CD4-positive, CD25-positive, alpha-beta regulatory T cell (primary cell): ENCODE measurements around the gene TRIM2. TPM values are rescaled to one million over a fixed set of nuclear protein-coding genes. Genes with fewer than 3 reads are reported as not detected.

ENCODE experiments used
- ATAC-seq, 2 donors: fragments of 150-1000 bp; cut with Tn5 transposase; one replicate each; pipeline ENCODE4 v1.10.0; 2021; ENCODE audit warnings: low read depth in 2 of 2, moderate number of reproducible peaks in 2 of 2, moderate library complexity in 1 of 2
- DNase-seq, 3 donors: peaks; one replicate each; pipeline versions ENCODE4 v3.0.0 to v3.0.0-alpha.2; 2012 to 2022; ENCODE audit warnings: mixed read lengths in 1 of 3
- H3K27ac ChIP-seq: one replicate; pipeline ENCODE4 v1.7.0; 2013; ENCODE audit warnings: mild to moderate bottlenecking, low read length; ENCODE audit not compliant: insufficient read depth, poor library complexity, severe bottlenecking
- H3K27me3 ChIP-seq: one replicate; pipeline ENCODE4 v1.7.0; 2013; ENCODE audit warnings: low read length; ENCODE audit not compliant: control insufficient read depth, insufficient read depth
- H3K36me3 ChIP-seq: one replicate; pipeline ENCODE4 v1.7.0; 2013; ENCODE audit warnings: mild to moderate bottlenecking, low read length, moderate library complexity; ENCODE audit not compliant: control insufficient read depth, insufficient read depth
- H3K4me1 ChIP-seq: 2 replicates; pipeline ENCODE4 v1.7.0; 2013; ENCODE audit warnings: mild to moderate bottlenecking, low read length; ENCODE audit not compliant: insufficient read depth, control insufficient read depth, poor library complexity, severe bottlenecking
- H3K4me3 ChIP-seq: one replicate; pipeline ENCODE4 v1.7.0; 2013; ENCODE audit warnings: low read depth, mild to moderate bottlenecking, low read length, moderate library complexity
- H3K9me3 ChIP-seq, 2 experiments: 1 replicate in 1 of 2; 2 replicates in 1 of 2; pipeline ENCODE4 v1.7.0; 2013; ENCODE audit warnings: low read length in 2 of 2, mild to moderate bottlenecking in 1 of 2, moderate library complexity in 1 of 2; ENCODE audit not compliant: control insufficient read depth in 2 of 2
- H3K27ac Mint-ChIP-seq, 3 donors: one replicate each; pipeline ENCODE4 v1.8.0; 2020 to 2022; ENCODE audit warnings: mild to moderate bottlenecking in 3 of 3, mixed read lengths in 3 of 3, moderate library complexity in 2 of 3
- H3K27me3 Mint-ChIP-seq: one replicate; pipeline ENCODE4 v1.8.0; 2022; ENCODE audit warnings: mild to moderate bottlenecking, mixed read lengths
- H3K36me3 Mint-ChIP-seq: one replicate; pipeline ENCODE4 v1.8.0; 2020; ENCODE audit warnings: mixed read lengths
- H3K4me1 Mint-ChIP-seq, 4 donors: one replicate each; pipeline ENCODE4 v1.8.0; 2020 to 2022; ENCODE audit warnings: mixed read lengths in 4 of 4, mild to moderate bottlenecking in 1 of 4
- H3K4me3 Mint-ChIP-seq, 4 donors: one replicate each; pipeline ENCODE4 v1.8.0; 2020 to 2022; ENCODE audit warnings: mild to moderate bottlenecking in 4 of 4, mixed read lengths in 4 of 4, moderate library complexity in 3 of 4
- H3K9me3 Mint-ChIP-seq, 7 donors: one replicate each; pipeline ENCODE4 v1.8.0; 2020 to 2022; ENCODE audit warnings: mixed read lengths in 7 of 7, mild to moderate bottlenecking in 3 of 7, moderate library complexity in 2 of 7
- polyA plus RNA-seq, 4 donors: library from polyadenylated mRNA; unstranded; fragments of 300-500 nt; fragmentation: Illumina TruSeq; gene quantifications; one replicate each; pipeline ENCODE4 v1.2.3, GENCODE V29; 2021
- total RNA-seq: library from RNA; stranded (reverse); gene quantifications from one replicate; pipeline ENCODE4 v1.2.3, GENCODE V29; 2022

TRIM2 gene
- total and polyA plus RNA-seq, 5 donors from 2014 or later: 0.56 to 3.8 (median 1.0) TPM

- peaks cover 7 to 8% of the 10 kb centered on the region in 2 experiments for H3K9me3 ChIP-seq
- no peak overlapping the region for H3K4me3 ChIP-seq
- peaks cover 11% of the 10 kb centered on the region for H3K27me3 ChIP-seq
- no peak overlapping the region for H3K27ac ChIP-seq
- Mint-ChIP-seq H3K36me3 (no peaks in the 10 kb centered on the region), H3K27me3 (peaks cover 18% of the 10 kb centered on the region), H3K4me3 (no peak overlapping the region), H3K27ac (no peak overlapping the region), H3K9me3 (peaks cover 0 to 13% (median 0%) of the 10 kb centered on the region in 7 donors), H3K4me1 (no peaks in the 10 kb centered on the region)
- no peaks in the 10 kb centered on the region for H3K36me3 ChIP-seq
- DNase-seq (no peak), ATAC-seq (no peak)
- H3K4me1 ChIP-seq: no peaks in the 10 kb centered on the region
These were observed 57.7 kb downstream of the TRIM2 start for GRCh38 chr4:153261914-153262313.

GRCh38 chr4:153265306-153266047 is 61.2 kb downstream of the TRIM2 start:
- H3K36me3 ChIP-seq: no peaks in the 10 kb centered on the region
- Mint-ChIP-seq H3K4me1 (peaks cover 0 to 13% (median 6%) of the 10 kb centered on the region in 4 donors), H3K27me3 (peaks cover 16% of the 10 kb centered on the region), H3K36me3 (no peaks in the 10 kb centered on the region), H3K9me3 (peaks cover 0 to 13% (median 0%) of the 10 kb centered on the region in 7 donors), H3K4me3 (no peak overlapping the region), H3K27ac (no peak overlapping the region)
- no peak overlapping the region for H3K4me3 ChIP-seq
- ATAC-seq (no peak), DNase-seq (no peak)
- H3K27me3 ChIP-seq: peaks cover 2% of the 10 kb centered on the region
- H3K4me1 ChIP-seq: peaks cover 3% of the 10 kb centered on the region
- H3K9me3 ChIP-seq: peaks cover 7 to 8% of the 10 kb centered on the region in 2 experiments
- no peak overlapping the region for H3K27ac ChIP-seq

- H3K4me1 ChIP-seq: peaks cover 3% of the 10 kb centered on the region
- Mint-ChIP-seq H3K9me3 (peaks cover 0 to 7% (median 0%) of the 10 kb centered on the region in 7 donors), H3K4me3 (no peak overlapping the region), H3K4me1 (peaks cover 0 to 13% (median 6%) of the 10 kb centered on the region in 4 donors), H3K27ac (no peak overlapping the region), H3K27me3 (peaks cover 8% of the 10 kb centered on the region), H3K36me3 (no peaks in the 10 kb centered on the region)
- no peak for ATAC-seq
- no peaks in the 10 kb centered on the region for H3K36me3 ChIP-seq
- H3K27ac ChIP-seq: no peak overlapping the region
- DNase-seq: no peak
- H3K4me3 ChIP-seq: no peak overlapping the region
- H3K9me3 ChIP-seq: peaks cover 0 to 3% of the 10 kb centered on the region in 2 experiments
- peaks cover 2% of the 10 kb centered on the region for H3K27me3 ChIP-seq
These were observed 62.7 kb downstream of the TRIM2 start for GRCh38 chr4:153266988-153267387.

GRCh38 chr4:153267890-153268289 is 63.6 kb downstream of the TRIM2 start:
- Mint-ChIP-seq H3K4me3 (peak overlapping the region in 1 of 4 donors; percentile 77), H3K27ac (no peak overlapping the region), H3K9me3 (no peaks in the 10 kb centered on the region), H3K27me3 (peaks cover 5% of the 10 kb centered on the region), H3K4me1 (peaks cover 0 to 13% (median 6%) of the 10 kb centered on the region in 4 donors), H3K36me3 (no peaks in the 10 kb centered on the region)
- ATAC-seq (no peak), DNase-seq (no peak)
- H3K27me3 ChIP-seq: peaks cover 2% of the 10 kb centered on the region
- no peak overlapping the region for H3K27ac ChIP-seq
- no peaks in the 10 kb centered on the region for H3K36me3 ChIP-seq
- peaks cover 3% of the 10 kb centered on the region for H3K4me1 ChIP-seq
- no peaks in the 10 kb centered on the region for H3K9me3 ChIP-seq
- no peak overlapping the region for H3K4me3 ChIP-seq

GRCh38 chr4:153268295-153268694 is 64.1 kb downstream of the TRIM2 start:
- H3K36me3 ChIP-seq: no peaks in the 10 kb centered on the region
- H3K9me3 ChIP-seq: no peaks in the 10 kb centered on the region
- peak overlapping the region in 2 of 3 donors; percentile 10 for H3K27ac Mint-ChIP-seq
- H3K4me1 Mint-ChIP-seq: peaks cover 0 to 13% (median 6%) of the 10 kb centered on the region in 4 donors
- ATAC-seq: no peak
- H3K36me3 Mint-ChIP-seq: no peaks in the 10 kb centered on the region
- DNase-seq: no peak
- H3K4me3 Mint-ChIP-seq: no peak overlapping the region
- H3K9me3 Mint-ChIP-seq: no peaks in the 10 kb centered on the region
- H3K27me3 Mint-ChIP-seq: peaks cover 5% of the 10 kb centered on the region
- H3K27ac ChIP-seq: no peak overlapping the region
- H3K4me1 ChIP-seq: peaks cover 3% of the 10 kb centered on the region
- peaks cover 2% of the 10 kb centered on the region for H3K27me3 ChIP-seq
- H3K4me3 ChIP-seq: no peak overlapping the region

- DNase-seq (no peak), ATAC-seq (no peak)
- Mint-ChIP-seq H3K4me3 (no peak overlapping the region), H3K4me1 (peaks cover 0 to 13% (median 6%) of the 10 kb centered on the region in 4 donors), H3K9me3 (peaks cover 0 to 2% (median 0%) of the 10 kb centered on the region in 7 donors), H3K27me3 (peaks cover 5% of the 10 kb centered on the region), H3K27ac (no peak overlapping the region), H3K36me3 (no peaks in the 10 kb centered on the region)
- Histone ChIP-seq H3K27ac (no peak overlapping the region), H3K4me3 (no peak overlapping the region), H3K36me3 (no peaks in the 10 kb centered on the region), H3K9me3 (no peaks in the 10 kb centered on the region), H3K27me3 (peaks cover 2% of the 10 kb centered on the region), H3K4me1 (peaks cover 3% of the 10 kb centered on the region)
These were observed 65.2 kb downstream of the TRIM2 start for GRCh38 chr4:153269218-153269990.

- peaks cover 0 to 2% (median 0%) of the 10 kb centered on the region in 7 donors for H3K9me3 Mint-ChIP-seq
- no peak overlapping the region for H3K4me3 Mint-ChIP-seq
- Histone ChIP-seq H3K27ac (no peak overlapping the region), H3K27me3 (peaks cover 2% of the 10 kb centered on the region), H3K36me3 (no peaks in the 10 kb centered on the region), H3K4me3 (no peak overlapping the region), H3K9me3 (no peaks in the 10 kb centered on the region), H3K4me1 (peaks cover 3% of the 10 kb centered on the region)
- H3K4me1 Mint-ChIP-seq: peaks cover 0 to 13% (median 6%) of the 10 kb centered on the region in 4 donors
- DNase-seq: no peak
- H3K27me3 Mint-ChIP-seq: peaks cover 5% of the 10 kb centered on the region
- H3K36me3 Mint-ChIP-seq: no peaks in the 10 kb centered on the region
- H3K27ac Mint-ChIP-seq: no peak overlapping the region
- no peak for ATAC-seq
These were observed 66.1 kb downstream of the TRIM2 start for GRCh38 chr4:153270361-153270760.
